Posterior vena cava (tissue), 2 donors: ENCODE results near the gene DNAJC18. TPM values are rescaled to one million over a fixed set of nuclear protein-coding genes. Genes with fewer than 3 reads are reported as not detected.
"Not testable (repeated sequence)": the region's sequence is repeated elsewhere in the genome, so short reads cannot be mapped to it uniquely, and the experiment has no call there.

Source experiments
- DNase-seq: peaks from one replicate; pipeline ENCODE4 v3.0.0-alpha.2; 2020; ENCODE audit warnings: low spot score
- intact Hi-C, 2 donors: fragments of 100-400 bp; cut with DNase I; formaldehyde crosslinking; loops; one replicate each; pipeline versions ENCODE4 v1.14.1 to v1.14.2; 2022 to 2023
- total RNA-seq, 2 donors: library from RNA; stranded (reverse); fragmentation: NEBNext Ultra II Directional; extraction: Animal tissue kit (Norgen Biotek cat#: 25700); gene quantifications; one replicate each; pipeline ENCODE4 v1.2.1, GENCODE V29; 2021
- donor health status: DM: yes; HTN: yes; CAD: no.
- donor health status: DM: yes; HTN: yes; CAD: no.

DNAJC18 gene
- total RNA-seq, 2 donors from 2014 or later, result 13.3 to 18.8 TPM

DNA sequence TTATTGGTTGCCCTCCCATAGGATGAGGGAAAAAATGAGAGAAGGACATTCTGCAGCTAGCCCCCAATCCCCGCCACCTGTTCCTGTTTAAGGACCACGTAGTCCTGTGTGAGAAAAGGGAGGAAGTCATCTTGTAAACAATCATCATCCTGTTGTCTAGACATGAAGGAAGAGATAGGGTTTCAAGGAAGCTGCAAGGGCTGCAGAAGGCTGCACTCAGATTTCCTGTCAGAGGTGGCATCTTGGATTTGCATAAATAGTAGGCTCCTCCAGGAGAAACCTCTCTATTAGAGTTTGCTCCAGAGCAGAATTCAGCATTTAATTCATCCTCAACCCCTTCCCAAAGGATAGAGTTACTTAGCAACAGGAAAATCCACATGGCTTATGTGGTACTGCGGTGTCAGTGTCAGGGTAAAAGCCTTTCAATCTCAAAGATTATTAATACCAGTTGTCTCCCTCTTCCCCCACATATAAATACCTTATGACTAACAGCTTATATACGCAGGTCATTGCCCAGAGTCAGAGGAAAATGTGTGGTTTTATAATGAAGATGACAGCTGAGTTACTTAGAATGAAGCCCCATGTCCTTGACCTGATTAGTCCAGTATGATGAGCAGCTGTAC is 4.6 kb upstream of the DNAJC18 start:
- DNase-seq, result no peak

DNA sequence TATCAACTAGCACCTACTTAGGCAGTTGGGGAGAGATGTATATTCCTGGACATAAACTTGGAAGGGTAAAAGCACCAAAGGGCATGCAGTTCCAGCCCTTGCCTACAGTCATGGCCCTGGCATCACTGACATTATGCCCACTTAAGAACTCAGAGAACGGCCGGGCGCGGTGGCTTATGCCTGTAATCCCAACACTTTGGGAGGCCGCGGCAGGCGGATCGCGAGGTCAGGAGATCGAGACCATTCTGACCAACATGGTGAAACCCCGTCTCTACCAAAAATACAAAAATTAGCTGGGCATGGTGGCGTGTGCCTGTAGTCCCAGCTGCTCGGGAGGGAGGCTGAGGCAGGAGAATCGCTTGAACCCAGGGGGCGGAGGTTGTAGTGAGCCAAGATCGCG is 1.1 kb upstream of the DNAJC18 start:
- not testable (repeated sequence) for DNase-seq

More for the DNA sequence above, 4.6 kb upstream of the DNAJC18 start:
- intact Hi-C loops, result no loop called here

DNA sequence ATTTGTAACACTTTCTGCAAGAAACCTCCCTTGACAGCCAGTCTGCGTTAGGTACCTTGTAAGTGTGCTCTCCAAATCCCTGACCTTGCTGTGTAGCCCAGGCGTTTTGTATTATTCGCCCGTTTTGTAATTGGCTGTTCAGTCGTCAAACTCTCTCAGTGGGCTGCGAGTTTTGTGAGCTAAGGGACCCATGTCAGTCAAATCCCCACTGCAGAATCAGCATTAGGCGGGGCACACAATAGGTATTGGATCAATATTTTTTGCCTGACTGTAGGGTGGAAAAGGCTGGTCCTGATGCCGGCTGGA is 665 bp downstream of the DNAJC18 start:
- intact Hi-C loops, result loop anchor here in 1 of 2 donors (5.0 kb wide), 1 partner anchor 79 kb away; no protein-coding TSS in a partner anchor
- no peak for DNase-seq

More for the DNA sequence above, 1.1 kb upstream of the DNAJC18 start:
- intact Hi-C loops, result not testable (repeated sequence)

DNA sequence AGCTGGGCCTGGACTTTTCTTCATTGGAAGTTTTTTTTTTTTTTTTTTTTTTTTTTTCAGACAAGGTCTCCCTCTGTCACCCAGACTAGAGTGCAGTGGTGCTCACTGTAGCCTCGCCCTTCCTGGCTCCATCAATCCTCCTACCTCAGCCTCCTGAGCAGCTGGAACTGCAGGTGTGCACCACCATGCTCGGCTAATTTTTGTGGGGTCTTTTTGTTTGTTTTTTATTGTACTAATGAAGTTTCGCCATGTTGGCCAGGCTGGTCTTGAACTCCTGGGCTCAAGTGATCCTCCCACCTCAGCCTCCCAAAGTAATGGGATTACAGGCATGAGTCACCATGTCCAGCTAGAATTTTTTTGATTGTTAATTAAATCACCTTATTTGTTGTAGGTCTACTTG is 3.6 kb downstream of the DNAJC18 start:
- peak; percentile 9 for DNase-seq
- intact Hi-C loops, result loop anchor here in 1 of 2 donors (5.0 kb wide), 1 partner anchor 82 kb away; no protein-coding TSS in a partner anchor

DNA sequence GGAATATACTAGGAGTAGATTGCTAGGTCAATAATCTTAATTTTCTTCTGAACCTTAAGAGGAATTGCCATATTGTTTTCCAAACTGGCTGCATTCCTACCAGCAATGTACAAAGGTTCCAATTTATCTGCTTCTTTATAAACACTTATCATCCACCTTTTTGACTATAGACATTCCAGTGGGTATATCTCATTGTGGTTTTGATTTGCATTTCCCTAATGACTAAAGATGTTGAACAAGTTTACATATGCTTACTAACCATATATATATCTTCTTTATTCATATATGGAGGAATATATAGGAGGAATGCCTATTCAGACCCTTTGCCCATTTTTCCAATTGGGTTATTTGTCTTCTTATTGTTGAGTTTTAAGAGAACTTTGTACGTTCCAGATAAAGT is 7.6 kb downstream of the DNAJC18 start:
- intact Hi-C loops, result no loop called here
- DNase-seq, result no peak

DNA sequence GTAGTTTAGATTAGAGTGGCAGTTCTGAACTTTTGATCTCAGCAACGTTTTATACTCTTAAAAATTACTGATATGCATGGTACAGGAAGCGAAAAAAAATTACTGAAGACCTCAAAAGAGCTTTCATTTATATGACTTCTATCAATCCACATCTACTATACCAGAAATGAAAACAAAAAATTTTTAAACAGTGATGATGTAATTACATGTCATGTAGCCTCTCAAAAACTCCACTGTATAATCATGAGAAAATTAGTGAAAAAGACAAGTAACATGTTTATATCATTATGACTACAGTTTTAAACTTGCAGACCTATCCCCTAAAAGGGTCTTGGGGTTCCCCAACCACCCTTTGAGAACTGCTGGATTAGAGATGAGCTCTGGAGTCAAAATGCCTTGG is 9.3 kb downstream of the DNAJC18 start:
- intact Hi-C loops, result no loop called here
- DNase-seq, result no peak

DNA sequence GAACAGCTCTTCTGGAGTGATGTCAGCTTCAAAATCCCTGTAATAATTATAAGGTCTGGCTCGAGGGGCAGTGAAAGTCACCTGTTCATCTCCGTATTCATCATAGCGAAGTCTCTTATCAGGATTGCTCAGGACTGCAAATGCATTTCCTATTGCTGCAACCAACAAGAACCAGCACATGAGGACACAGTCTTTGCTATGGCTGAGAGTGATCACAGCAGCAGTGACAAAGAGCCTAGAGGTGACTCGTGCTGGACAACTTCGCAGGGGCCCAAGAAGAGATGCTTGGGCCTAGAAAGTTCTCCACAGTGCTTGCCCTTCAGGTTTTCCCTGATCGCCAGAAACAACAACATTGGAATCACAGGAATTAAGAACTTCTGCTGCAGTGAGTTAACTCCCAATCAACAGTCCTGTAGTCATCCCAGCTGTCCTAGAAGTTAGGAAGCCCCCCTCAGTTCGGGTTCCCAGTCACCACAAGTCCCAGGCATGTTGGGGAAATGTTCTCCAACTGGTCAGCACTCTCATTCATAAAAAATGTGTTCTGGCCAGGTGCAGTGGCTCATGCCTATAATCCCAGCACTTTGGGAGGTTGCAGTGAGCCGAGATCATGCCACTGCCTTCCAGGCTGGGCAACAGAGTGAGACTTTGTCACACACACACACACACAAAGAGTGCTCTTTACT is 13.0 kb downstream of the DNAJC18 start:
- intact Hi-C loops, result no loop called here
- no peak for DNase-seq

DNA sequence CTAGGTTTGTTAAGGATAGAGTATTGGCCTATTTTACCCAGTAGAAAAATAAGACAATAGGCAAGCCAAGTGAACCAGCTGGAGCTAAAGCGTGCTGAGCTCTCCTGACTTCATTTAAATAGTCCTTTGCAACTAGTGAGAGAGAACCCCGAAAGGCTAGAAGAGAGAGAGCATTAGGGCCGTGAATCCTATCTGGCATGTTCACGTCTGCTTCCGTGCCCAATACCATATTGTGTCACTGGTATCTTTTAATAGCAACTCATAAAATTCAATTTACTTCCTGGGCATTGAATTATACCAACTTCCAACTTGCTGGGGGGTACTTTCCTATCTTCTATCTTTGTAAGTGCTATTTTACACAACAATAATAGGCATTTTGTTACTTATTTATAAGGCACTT is 13.8 kb downstream of the DNAJC18 start:
- intact Hi-C loops, result no loop called here
- DNase-seq, result no peak

DNA sequence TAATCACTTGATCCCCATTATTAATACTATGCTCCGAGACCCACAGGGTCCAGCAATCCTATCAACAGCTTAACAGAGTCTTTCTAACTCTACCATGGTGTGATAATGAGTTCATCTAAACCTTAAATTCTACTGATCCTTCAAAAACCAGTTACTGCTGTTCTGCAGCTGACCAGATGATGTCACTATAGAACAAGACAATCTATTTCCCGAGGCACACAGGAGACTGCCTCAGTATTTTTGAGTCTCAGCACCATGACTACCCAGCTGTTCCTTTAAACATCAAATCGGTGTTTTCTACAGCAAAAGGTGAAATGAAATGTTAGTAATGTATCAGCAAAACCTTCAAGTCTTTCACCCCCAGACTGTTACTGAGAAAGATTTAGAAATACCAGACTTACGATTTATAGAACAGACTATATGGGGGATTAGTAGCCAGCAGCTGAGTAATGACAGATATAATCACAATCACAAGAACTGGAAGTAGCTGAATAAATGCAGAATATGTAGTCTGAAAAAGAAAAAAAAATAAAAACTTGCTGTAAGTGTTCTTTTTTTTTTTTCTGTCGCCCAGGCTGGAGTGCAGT is 16.9 kb downstream of the DNAJC18 start:
- no peak for DNase-seq
- intact Hi-C loops, result loop anchor here in 1 of 2 donors (5.0 kb wide), 1 partner anchor 90 kb away; no protein-coding TSS in a partner anchor

DNA sequence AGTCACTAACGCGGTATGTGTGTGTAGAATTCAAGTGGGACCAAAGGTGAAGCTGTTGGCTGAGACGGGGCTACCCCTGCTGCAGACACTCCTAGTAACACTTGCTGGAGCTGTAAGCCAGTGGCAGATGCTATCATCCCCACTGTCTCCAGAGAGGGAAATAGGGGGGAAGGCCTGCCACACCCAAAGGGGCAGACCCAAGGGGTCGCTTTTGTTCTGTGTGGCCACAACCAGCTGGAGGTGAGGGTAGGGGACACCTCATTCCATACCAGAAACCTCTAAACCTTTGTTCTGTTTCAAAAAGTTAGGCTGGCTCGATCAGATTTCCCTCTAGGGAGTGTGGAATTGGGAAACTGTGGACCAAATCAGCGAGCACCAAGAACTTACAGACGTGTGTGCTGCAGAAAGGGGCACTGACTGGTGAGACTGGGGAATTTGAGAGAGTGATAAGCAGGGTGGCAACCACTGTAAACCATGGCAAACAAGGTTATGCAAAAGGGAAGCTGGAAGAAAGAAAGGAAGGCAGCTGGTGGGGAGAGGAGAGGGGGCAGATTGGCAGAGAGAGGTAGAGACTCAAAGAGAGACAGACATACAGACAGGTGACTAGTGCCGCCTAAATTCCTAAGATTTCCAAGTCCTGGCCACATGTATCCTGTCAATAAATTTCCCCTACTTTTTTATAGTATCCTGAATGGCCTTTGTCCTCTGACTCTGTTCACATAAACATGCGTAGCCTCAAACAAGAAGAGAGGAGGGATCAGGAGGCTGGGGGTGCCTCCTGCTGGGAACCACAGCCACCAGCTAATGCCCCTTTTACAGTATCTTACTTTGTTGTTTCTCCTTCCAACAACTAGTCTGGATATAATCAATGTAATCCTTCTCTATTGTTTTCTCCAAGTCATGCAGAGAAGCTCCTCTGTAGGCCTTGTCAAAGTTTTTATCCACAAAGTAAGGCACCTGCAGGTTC is 19.8 kb downstream of the DNAJC18 start:
- intact Hi-C loops, result loop anchor here (2.0 to 5.0 kb wide), 2 partner anchors 91 to 93 kb away; no protein-coding TSS in a partner anchor
- DNase-seq, result no peak

DNA sequence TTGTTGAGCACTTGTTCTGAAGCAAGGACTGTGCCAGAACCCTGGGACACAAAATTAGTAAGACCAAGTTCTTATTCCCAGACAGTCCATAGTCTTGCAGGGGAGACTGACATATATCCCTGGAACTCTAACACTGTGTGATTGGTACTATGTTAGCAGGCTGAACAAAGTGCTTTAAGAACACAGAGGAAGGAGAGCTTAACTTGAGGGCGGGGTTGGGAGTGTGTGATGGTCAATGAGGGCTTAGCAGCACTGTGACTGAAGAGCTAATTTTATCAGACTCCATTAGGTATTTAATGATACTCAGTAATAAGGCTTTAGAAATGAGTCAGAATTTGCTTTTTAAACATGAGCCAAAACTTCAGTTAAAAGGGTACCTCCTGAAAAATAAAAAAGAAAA is 20.5 kb downstream of the DNAJC18 start:
- intact Hi-C loops, result no loop called here

DNA sequence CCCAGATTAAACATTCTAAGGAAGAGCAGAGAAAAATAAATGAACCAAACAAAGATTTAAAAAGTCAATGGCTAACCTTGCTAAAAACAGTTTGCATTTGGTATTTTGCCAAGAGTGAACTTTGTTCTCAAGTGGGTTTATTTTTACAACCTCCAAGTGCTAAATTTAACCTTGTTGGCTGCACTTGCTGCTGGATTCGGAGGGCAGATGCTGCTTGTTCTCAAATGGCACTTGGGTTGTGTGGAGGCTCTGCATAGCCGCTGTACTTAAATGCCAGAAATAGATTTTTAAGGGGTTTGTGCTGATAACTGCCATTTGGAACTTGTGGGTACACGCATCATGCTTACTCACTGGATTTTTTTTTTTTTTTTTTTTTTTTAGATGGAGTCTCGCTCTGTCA is 22.1 kb downstream of the DNAJC18 start:
- intact Hi-C loops, result no loop called here
- DNase-seq, result no peak

More for the DNA sequence above, 20.5 kb downstream of the DNAJC18 start:
- DNase-seq, result no peak

DNA sequence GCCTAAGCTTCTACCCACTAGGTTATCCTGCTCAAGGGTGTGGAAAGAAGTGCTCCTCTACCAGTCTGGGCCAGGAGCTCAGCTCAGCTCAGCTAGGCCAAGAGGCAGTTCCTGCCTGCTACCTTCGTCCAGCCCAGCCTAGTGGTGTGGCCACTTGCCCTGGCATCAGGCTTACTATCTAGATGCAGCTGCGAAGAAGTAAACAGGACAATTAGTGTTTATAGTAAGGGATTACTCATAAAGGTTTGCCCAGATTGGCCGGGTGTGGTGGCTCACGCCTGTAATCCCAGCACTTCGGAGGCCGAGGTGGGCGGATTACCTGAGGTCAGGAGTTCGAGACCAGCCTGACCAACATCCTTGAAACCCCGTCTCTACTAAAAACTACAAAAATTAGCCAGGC is 22.7 kb downstream of the DNAJC18 start:
- DNase-seq, result no peak
- intact Hi-C loops, result no loop called here

DNA sequence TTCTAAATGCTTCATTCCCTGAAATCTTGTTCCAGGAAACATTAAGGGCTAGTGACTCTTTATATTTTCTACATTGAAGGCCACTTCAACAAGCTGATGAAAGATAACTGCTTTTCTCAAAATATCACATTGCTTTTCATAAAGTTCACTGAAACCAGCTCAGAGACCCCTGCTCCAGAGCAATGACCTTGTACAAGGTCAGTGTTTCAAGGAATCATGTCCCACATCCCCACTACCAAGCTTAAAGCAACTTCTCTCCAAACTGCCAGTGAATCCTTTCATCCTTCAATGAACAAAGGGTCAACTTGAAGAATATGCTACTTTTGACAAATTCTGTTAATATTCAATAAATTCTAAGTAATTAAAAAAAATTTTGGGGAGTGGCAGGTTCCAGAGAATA is 23.5 kb downstream of the DNAJC18 start:
- intact Hi-C loops, result no loop called here
- DNase-seq, result no peak

DNA sequence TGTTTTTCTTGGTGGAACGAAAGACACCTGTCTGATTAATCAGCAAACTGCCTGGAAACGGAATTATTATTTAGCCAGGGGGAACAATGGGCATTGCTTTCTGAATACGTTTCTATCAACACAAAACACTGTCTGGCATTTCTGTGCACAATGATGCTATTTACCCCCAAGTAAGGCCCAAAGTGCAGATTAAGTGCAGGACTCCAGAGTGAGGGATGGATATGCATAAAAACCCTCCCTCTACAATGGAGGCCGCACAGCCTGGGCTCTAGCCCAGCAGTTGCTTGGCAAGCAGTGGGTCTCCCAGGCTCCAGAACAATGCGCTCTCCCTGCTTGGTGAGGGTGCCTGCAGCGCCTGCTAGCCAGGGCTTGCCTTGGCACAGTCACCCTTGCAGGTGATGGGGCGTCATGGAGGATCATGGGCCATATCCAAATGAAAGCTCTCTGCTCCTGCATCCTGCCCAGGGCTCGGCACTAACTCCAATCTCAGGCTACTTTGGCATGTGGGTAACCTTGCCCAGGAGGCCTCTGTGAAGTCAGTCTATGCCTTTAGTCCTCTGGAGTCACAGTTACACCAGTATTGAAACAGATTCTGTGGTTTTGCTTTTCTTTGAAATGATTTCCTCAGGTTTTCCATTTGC is 24.0 kb downstream of the DNAJC18 start:
- no peak for DNase-seq
- intact Hi-C loops, result no loop called here

DNA sequence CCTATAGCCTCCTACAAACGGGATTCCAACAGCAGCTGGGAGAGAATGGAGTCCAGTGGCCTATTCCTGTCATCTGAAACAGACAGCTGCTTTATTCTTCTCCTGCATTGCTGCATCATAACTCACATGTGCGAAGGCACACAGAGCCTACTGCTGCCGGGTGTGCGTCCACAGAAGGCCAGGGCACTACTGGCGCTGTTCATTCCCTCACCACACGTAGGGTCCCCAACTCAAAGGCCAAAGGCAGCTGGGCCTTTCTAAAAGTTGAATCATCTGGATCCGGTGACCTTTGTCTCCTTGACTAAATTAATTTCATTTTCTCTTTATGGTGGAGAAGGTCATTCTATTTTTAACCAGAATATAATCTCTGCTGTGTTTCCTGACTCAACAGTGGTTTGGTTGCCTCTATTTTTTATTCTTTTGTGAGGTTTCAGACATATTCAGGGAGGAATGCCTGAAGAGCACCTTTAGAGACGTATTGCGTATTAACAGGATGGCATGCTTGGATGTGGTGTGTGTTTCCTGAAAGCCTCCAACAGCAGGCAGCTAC is 24.7 kb downstream of the DNAJC18 start:
- DNase-seq, result no peak
- intact Hi-C loops, result no loop called here

DNA sequence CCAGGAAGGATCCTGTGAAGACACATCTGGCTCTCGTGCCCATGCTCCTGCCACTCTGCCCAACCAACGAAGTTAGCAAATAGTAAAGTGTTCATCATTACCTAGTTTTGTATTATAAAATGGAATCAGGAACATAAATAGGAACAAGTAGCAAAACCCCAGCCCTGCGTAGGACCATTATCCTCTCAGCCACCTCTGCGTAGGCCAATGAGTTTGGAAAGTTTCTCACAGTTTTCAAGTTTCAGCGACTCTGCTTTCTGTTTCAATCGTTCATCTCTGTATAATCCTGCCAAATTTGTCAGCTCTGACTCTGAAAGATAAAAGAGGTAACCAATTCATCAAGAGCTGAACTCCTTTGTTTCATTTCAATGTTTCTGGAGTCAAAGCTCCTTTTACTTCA is 25.4 kb downstream of the DNAJC18 start:
- intact Hi-C loops, result no loop called here
- DNase-seq, result no peak

DNA sequence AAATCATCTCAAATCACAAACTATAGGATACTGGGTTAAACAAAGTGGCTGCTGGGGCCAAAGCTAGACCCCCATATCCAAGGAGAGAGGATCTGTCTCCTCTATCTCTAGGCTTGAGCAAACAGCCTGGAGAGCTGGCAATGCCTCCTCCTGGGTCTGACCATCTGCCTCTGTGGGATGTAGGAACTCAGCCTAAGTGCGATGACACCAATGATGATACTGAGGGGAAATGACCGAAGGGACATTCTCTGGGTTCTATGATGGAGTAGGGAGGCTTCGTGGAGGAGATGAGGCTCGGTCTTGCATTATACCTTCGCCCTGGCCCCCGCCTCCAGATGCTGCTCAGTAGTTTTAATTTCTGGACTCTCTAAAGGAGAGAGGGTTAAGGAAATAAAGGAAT is 26.2 kb downstream of the DNAJC18 start:
- DNase-seq, result no peak
- intact Hi-C loops, result no loop called here
